Measurements from ENCODE around the gene CCL14.

GRCh38 chr17:36008998-36009665 is 22.6 kb upstream of the CCL14 start:
- TF ChIP-seq, protein P1, sequence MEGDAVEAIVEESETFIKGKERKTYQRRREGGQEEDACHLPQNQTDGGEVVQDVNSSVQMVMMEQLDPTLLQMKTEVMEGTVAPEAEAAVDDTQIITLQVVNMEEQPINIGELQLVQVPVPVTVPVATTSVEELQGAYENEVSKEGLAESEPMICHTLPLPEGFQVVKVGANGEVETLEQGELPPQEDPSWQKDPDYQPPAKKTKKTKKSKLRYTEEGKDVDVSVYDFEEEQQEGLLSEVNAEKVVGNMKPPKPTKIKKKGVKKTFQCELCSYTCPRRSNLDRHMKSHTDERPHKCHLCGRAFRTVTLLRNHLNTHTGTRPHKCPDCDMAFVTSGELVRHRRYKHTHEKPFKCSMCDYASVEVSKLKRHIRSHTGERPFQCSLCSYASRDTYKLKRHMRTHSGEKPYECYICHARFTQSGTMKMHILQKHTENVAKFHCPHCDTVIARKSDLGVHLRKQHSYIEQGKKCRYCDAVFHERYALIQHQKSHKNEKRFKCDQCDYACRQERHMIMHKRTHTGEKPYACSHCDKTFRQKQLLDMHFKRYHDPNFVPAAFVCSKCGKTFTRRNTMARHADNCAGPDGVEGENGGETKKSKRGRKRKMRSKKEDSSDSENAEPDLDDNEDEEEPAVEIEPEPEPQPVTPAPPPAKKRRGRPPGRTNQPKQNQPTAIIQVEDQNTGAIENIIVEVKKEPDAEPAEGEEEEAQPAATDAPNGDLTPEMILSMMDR (optimal IDR thresholded peaks at IDR 0.05 in 1 of 3, IDR thresholded peaks at IDR 0.05 in 1 of 3, conservative IDR thresholded peaks at IDR 0.05 in 1 of 3; ENCODE audit: extremely low read depth in 1 of 3, insufficient read depth in 2 of 3, low read length in 3 of 3), result peak; percentile 57 to 69 (median 58)
- TF ChIP-seq EZH2 (IDR thresholded peaks at IDR 0.05; ENCODE audit: low read length), result no peak
